Fibroblast of skin of left quadriceps (primary cell): ENCODE results near the gene SEC14L5.
A peak's percentile ranks its signal among the peaks of the same experiment; 100 is the strongest.
"Not testable (repeated sequence)": the region's sequence is repeated elsewhere in the genome, so short reads cannot be mapped to it uniquely, and the experiment has no call there.

Source experiments
- DNase-seq, 2 experiments: peaks; one replicate each; pipeline ENCODE4 v3.0.0-alpha.2; 2013; ENCODE audit warnings: low read depth in 2 of 2

SEC14L5 gene

GRCh38 chr16:4929619-4930018 is 28.5 kb upstream of the SEC14L5 start:
- DNase-seq: not testable (repeated sequence)

DNA sequence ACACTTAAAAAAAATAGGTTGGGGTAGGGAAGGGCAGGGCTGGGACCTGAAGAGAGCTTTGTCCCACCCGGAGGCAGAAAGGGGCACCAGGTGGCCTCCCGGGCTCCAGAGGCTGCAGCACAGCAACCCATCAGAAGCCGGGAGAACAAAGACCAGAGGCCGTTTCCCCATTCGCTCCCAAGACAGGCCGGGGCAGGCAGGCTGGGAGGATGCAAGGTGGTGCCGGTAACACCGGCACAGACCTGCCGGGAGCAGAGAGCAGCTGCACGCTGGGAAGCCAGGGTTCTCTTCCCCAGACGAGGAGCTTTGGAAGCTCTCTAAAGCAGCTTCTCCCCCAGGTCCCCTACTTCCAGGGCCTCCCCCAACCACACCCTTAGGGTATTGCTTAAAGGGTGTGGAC is 26.7 kb upstream of the SEC14L5 start:
- no peak for DNase-seq

DNA sequence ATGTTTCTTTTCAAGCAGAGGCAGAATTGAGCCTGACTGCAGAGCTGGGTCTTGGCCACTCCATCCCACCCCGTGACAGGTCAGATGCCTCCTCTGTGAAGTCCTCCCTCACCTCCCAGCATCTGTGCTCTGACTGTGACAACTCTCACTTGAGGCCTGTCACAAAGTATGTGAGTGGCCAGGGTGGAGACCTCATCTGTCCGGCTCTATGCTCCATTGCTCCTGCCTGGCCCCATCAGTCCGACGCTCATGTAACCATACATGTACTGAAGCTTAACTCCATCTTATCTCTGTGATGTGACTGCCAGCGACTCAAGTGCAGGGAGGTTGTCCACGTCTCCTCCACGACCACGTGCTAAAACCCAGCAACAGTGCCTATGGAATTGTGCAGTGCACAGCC is 24.7 kb upstream of the SEC14L5 start:
- DNase-seq: no peak

GRCh38 chr16:4933871-4934395 is 24.2 kb upstream of the SEC14L5 start:
- no peak for DNase-seq

DNA sequence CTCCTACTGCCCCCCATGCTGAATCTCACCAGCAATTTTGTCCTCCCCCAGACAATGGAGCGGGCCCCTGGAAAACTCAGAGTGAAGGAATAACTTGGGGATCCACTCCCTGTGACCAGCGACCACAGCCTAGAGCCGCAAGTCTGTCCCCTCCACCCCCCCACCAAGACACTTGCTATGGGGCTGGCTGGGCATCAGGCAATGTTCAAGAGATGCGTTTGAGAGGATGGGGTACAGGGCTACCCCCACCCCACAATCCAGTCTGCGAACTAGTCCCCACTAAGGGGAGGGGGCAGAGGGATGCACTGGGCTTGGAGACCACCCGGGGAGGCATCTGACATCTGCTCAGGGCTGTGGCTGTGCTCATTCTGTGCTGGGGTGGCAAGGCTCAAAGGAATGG is 23.5 kb upstream of the SEC14L5 start:
- no peak for DNase-seq

GRCh38 chr16:4935241-4935855 is 22.8 kb upstream of the SEC14L5 start:
- no peak for DNase-seq

- no peak for DNase-seq
These were observed 21.7 kb upstream of the SEC14L5 start for GRCh38 chr16:4936181-4936990.

- no peak for DNase-seq
These were observed 20.9 kb upstream of the SEC14L5 start, which contains the start of gene PPL for GRCh38 chr16:4936991-4937781. Gene PPL, minus strand, starts transcription at chr16:4937148. Its CDS starts 103 bp downstream, at chr16:4937045.

- DNase-seq: no peak
These were observed 20.1 kb upstream of the SEC14L5 start for GRCh38 chr16:4937782-4938682.

GRCh38 chr16:4938683-4939030 is 19.5 kb upstream of the SEC14L5 start:
- DNase-seq: no peak

GRCh38 chr16:4940719-4941118 is 17.4 kb upstream of the SEC14L5 start:
- no peak for DNase-seq

- no peak for DNase-seq
These were observed 15.6 kb upstream of the SEC14L5 start for GRCh38 chr16:4942481-4942880.

GRCh38 chr16:4944333-4945281 is 13.5 kb upstream of the SEC14L5 start:
- peak; percentile 92 to 93 for DNase-seq

- no peak for DNase-seq
These were observed 12.3 kb upstream of the SEC14L5 start for GRCh38 chr16:4945560-4946502.

- DNase-seq: no peak
These were observed 11.2 kb upstream of the SEC14L5 start for GRCh38 chr16:4946917-4947316.

DNA sequence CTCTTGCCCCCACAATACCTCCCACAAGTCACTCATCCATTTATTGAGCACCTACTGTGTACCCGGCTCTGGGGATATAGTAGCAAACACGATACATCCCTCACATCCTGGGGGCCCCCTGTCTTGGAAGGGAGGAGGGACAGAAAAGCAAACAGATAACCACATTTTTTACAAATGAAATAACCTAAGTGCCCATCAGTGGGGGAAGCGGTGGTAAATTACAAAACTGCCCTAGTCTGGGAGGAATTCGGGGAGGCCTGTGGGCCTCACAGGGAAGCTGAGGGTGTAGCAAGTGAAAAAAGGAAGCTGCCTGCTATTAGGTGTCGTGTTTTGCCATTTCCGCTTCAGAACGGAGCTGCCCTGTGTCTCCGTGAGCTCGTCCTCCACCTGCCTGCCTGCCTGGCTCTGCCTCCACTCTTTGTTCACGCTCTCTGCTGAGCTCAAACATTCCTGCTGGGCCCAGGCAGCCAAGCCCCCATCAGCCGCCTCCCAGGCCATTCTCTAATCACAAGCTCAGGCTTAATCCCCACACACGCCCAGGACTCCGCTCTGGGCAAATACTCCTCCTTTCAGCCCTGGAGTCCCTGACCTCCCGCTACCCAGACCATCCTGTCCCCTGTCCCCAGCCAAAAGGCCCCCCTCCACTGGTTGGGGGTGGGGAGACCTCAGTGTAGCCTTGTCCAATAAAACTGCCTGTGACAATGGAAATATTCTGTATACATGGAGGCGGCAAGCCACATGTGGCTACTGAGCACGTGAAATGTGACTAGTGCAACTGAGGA is 10.2 kb upstream of the SEC14L5 start:
- DNase-seq: no peak

DNA sequence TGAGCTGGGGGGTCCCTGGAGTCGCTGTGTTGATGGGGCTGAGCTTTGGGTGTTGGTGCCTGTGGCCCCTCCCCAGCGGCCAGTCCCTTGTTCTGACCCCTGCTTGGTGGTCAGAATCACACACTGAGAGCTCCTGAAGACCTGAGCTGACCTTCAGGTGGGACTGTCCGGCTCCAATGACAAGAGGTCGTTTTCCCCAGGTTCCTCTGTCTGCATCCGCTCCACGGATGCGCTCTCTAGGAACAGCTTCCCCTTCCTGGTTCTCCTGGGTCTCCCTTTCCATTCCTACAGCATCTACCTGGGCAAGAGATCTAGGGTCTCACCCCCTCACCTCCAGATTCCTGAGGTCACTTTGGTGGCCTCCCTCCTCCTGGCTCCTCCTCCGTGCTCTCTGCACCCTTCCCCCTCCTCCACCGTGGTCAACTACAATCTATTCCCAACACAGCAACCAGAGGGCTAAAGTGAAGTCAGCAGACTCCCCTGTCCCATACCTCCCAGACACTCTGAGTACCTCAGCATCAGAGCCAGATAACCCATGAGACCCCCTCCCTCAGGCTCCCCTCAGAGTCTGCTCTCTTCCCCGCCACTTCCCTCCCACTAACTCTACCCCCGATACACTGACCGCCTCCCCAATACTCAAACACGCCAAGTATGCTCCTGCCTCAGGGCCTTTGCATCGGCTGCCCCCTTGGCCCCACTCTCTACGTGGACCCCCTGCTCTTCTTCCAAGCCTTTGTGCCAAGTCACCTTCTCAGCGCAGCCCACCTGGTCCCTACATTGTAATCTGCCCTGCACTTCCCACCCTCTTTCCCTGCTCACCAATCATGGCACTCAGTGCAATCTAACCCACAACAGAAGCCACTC is 9.0 kb upstream of the SEC14L5 start:
- DNase-seq: no peak
